ENCODE measurements around the gene GPR158.

The GPR158 gene

DNA sequence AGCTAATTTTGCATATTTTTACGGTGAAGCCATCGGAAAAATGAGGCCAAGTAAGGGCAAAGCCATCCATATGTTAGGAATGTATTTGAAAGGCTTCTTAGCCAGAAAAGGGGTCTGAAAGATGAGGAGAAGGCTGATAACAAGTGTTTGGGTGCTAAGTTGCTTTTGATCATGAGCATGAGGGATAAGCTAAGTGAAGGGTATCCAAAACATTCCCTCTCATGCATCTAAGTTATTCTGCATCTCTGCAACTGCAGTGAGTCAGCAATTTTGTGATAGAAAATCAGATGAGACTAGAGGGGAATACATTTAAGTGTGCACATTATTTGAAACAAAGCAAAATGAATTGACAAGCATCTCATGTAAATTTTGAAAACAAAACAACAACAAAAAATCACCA is 282.8 kb downstream of the GPR158 start:
- TF ChIP-seq POLR2AphosphoS5 (IDR thresholded peaks at IDR 0.05; ENCODE audit: low read depth) = no peak
- TF ChIP-seq SPI1 (IDR thresholded peaks at IDR 0.05; ENCODE audit: borderline replicate concordance, low read depth) = no peak

DNA sequence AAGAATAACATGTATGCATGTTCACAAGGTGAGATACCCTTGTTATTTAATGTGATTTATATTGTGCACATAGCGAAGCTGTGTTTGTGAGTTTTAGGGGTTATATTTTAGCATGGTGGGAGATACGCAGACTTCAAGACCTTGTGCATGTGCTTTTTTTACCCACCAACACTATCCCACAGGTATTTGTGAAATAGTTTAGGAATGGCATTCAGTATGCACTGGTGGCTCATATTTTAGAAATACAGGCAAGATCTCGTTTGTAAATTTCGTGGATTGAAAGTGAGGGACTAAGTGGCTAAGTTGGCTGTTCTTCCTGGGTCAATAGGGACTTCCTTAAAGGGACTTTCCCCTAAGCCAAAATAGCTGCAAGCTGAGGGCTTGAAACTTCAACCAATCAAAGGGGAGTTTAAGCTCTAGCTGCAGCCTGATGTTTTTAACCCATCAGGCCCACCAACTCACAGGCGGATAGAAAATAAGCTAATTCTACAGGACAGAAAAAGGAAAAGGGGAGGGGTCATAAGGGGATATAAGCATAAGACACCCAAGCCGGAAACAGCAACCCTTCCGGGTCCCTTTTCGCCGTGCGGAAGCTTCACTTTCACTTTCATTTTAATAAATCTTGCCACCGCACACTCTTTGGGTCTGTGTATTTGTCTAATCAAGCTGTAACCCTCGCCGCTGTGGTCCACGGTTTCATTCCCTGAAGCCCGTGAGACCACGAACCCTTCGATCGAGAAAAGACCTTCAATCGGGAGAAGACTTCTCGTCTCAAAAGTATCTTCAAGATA is 291.0 kb downstream of the GPR158 start:
- Histone ChIP-seq H3K27ac (replicated peaks) (no peak overlapping the region), H3K27me3 (ENCODE audit: insufficient read depth, poor library complexity, severe bottlenecking) (no peaks in the 10 kb centered on the region), H3K4me3 (replicated peaks; ENCODE audit: insufficient read depth, low read length) (no peak overlapping the region)
- DNase-seq (ENCODE audit: low read depth in 1 of 2, low spot score in 1 of 2) = no peak
- TF ChIP-seq GABPA (IDR thresholded peaks at IDR 0.05; ENCODE audit: low read depth) (no peak), POLR2AphosphoS5 (IDR thresholded peaks at IDR 0.05; ENCODE audit: low read depth) (no peak), SPI1 (IDR thresholded peaks at IDR 0.05; ENCODE audit: borderline replicate concordance, low read depth) (no peak)
- TF ChIP-seq, protein P1, sequence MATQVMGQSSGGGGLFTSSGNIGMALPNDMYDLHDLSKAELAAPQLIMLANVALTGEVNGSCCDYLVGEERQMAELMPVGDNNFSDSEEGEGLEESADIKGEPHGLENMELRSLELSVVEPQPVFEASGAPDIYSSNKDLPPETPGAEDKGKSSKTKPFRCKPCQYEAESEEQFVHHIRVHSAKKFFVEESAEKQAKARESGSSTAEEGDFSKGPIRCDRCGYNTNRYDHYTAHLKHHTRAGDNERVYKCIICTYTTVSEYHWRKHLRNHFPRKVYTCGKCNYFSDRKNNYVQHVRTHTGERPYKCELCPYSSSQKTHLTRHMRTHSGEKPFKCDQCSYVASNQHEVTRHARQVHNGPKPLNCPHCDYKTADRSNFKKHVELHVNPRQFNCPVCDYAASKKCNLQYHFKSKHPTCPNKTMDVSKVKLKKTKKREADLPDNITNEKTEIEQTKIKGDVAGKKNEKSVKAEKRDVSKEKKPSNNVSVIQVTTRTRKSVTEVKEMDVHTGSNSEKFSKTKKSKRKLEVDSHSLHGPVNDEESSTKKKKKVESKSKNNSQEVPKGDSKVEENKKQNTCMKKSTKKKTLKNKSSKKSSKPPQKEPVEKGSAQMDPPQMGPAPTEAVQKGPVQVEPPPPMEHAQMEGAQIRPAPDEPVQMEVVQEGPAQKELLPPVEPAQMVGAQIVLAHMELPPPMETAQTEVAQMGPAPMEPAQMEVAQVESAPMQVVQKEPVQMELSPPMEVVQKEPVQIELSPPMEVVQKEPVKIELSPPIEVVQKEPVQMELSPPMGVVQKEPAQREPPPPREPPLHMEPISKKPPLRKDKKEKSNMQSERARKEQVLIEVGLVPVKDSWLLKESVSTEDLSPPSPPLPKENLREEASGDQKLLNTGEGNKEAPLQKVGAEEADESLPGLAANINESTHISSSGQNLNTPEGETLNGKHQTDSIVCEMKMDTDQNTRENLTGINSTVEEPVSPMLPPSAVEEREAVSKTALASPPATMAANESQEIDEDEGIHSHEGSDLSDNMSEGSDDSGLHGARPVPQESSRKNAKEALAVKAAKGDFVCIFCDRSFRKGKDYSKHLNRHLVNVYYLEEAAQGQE (IDR thresholded peaks at IDR 0.05; ENCODE audit: insufficient replicate concordance, low read depth) = no peak
- TF ChIP-seq, protein P2, sequence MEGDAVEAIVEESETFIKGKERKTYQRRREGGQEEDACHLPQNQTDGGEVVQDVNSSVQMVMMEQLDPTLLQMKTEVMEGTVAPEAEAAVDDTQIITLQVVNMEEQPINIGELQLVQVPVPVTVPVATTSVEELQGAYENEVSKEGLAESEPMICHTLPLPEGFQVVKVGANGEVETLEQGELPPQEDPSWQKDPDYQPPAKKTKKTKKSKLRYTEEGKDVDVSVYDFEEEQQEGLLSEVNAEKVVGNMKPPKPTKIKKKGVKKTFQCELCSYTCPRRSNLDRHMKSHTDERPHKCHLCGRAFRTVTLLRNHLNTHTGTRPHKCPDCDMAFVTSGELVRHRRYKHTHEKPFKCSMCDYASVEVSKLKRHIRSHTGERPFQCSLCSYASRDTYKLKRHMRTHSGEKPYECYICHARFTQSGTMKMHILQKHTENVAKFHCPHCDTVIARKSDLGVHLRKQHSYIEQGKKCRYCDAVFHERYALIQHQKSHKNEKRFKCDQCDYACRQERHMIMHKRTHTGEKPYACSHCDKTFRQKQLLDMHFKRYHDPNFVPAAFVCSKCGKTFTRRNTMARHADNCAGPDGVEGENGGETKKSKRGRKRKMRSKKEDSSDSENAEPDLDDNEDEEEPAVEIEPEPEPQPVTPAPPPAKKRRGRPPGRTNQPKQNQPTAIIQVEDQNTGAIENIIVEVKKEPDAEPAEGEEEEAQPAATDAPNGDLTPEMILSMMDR (IDR thresholded peaks at IDR 0.05; ENCODE audit: insufficient read depth, low read length) = no peak

More for the DNA sequence above, 282.8 kb downstream of the GPR158 start:
- H3K27me3 ChIP-seq (ENCODE audit: insufficient read depth, poor library complexity, severe bottlenecking) = no peaks in the 10 kb centered on the region
- no peak overlapping the region for H3K27ac ChIP-seq (replicated peaks)
- no peak for DNase-seq (ENCODE audit: low read depth in 1 of 2, low spot score in 1 of 2)
- no peak overlapping the region for H3K4me3 ChIP-seq (replicated peaks; ENCODE audit: insufficient read depth, low read length)

DNA sequence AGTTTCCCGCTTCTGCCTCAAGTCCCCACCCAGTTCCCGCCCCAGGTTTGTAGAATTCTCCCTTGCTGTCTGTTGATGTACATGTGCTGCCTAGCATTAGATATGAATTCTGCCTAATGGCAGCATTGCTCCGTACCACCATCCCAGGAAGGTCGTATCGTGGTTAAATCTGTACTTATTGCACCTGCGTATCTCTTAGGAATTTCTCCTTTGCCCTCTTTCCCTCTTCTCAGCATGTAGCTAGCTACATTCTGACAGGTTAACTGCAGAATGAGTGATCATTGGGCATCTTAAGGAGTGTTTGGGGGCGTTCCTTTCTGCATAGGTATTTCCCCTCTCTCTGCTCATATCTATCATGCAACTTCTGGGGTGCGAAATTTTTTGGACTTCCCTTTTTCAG is 293.1 kb downstream of the GPR158 start:
- Histone ChIP-seq H3K27me3 (ENCODE audit: insufficient read depth, poor library complexity, severe bottlenecking) (no peaks in the 10 kb centered on the region), H3K27ac (replicated peaks) (no peak overlapping the region), H3K4me3 (replicated peaks; ENCODE audit: insufficient read depth, low read length) (no peak overlapping the region)
- DNase-seq (ENCODE audit: low read depth in 1 of 2, low spot score in 1 of 2) = no peak
- TF ChIP-seq GABPA (IDR thresholded peaks at IDR 0.05; ENCODE audit: low read depth) (no peak), SPI1 (IDR thresholded peaks at IDR 0.05; ENCODE audit: borderline replicate concordance, low read depth) (no peak), POLR2AphosphoS5 (IDR thresholded peaks at IDR 0.05; ENCODE audit: low read depth) (no peak)
- TF ChIP-seq, protein P2 (IDR thresholded peaks at IDR 0.05; ENCODE audit: insufficient read depth, low read length) = no peak
- TF ChIP-seq, protein P1 (IDR thresholded peaks at IDR 0.05; ENCODE audit: insufficient replicate concordance, low read depth) = no peak

DNA sequence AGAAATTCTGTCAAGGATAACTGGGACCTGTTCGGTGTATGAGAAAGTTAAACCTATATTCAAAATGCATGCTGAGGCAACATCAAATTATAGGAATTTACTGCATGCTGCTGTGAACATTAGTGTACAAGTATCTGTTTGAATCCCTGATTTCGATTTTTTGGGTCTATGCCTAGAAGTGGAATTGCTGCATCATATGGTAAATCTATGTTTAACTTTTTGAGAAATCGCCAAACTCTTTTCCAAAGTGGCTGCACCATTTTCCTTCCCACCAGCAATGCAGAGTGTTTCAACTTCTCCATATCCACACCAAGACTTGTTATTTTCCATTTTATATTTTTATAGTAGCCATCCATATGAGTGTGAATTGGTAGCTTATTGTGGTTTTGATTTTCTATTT is 306.7 kb downstream of the GPR158 start:
- DNase-seq (ENCODE audit: low read depth in 1 of 2, low spot score in 1 of 2) = no peak
- TF ChIP-seq, protein P2 (IDR thresholded peaks at IDR 0.05; ENCODE audit: insufficient read depth, low read length) = no peak
- TF ChIP-seq, protein P1 (IDR thresholded peaks at IDR 0.05; ENCODE audit: insufficient replicate concordance, low read depth) = no peak
- TF ChIP-seq POLR2AphosphoS5 (IDR thresholded peaks at IDR 0.05; ENCODE audit: low read depth) = no peak
- no peak for TF ChIP-seq GABPA (IDR thresholded peaks at IDR 0.05; ENCODE audit: low read depth)
- TF ChIP-seq SPI1 (IDR thresholded peaks at IDR 0.05; ENCODE audit: borderline replicate concordance, low read depth) = no peak
- Histone ChIP-seq H3K4me3 (replicated peaks; ENCODE audit: insufficient read depth, low read length) (no peak overlapping the region), H3K27me3 (ENCODE audit: insufficient read depth, poor library complexity, severe bottlenecking) (no peaks in the 10 kb centered on the region), H3K27ac (replicated peaks) (no peak overlapping the region)

All from HL-60 (cell line).